GM19351 (cell line): ENCODE measurements around the gene SPEF1.

Experiments used
- ATAC-seq: cut with Tn5 transposase; IDR thresholded peaks from one replicate; pipeline ENCODE4 v1.9.1; 2021; ENCODE audit warnings: mild to moderate bottlenecking, moderate library complexity; ENCODE audit not compliant: unreplicated experiment

Gene SPEF1

GRCh38 chr20:3767427-3768341 lies 13.6 kb downstream of the SPEF1 start, which contains the start of gene ADISSP:
Gene ADISSP, minus strand, starts transcription at chr20:3767753. Its CDS starts 7,653 bp downstream, at chr20:3760100.
- ATAC-seq = peak; percentile 91

GRCh38 chr20:3767110-3767426 lies 14.2 kb downstream of the SPEF1 start:
- no peak for ATAC-seq

DNA sequence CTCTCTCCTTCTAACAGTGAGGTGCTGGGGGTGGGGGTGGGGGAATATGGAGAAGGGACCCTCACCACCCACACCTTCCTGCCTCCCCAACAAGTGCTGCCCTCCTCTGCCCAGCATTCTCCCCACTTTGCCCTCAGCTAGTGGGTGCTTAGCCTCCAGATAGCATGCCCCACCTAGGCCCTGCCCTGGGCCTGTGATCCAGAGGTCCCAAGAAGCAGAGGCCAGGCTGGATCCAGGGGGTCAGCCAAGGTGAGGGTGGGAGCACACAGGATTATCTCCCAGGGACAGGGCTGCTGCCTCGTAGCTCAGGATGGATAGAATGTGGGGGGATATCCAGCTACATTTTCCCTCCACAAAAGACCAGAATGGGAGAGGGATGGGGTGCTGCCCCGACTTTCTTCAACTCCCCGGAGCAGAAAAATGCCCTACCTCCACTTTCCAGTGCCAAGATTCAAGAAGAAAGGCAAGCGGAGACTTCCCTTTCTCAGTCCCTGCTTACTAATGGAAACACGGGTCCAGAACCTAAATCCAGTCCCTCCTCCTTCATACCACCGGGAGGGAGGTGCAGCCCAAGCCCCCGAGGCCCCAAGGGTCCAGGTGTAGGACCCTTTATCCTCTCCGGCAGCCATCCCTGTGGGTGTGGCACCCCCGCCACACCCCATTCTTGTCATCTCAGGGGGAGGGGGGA lies 14.7 kb downstream of the SPEF1 start:
- ATAC-seq = no peak

DNA sequence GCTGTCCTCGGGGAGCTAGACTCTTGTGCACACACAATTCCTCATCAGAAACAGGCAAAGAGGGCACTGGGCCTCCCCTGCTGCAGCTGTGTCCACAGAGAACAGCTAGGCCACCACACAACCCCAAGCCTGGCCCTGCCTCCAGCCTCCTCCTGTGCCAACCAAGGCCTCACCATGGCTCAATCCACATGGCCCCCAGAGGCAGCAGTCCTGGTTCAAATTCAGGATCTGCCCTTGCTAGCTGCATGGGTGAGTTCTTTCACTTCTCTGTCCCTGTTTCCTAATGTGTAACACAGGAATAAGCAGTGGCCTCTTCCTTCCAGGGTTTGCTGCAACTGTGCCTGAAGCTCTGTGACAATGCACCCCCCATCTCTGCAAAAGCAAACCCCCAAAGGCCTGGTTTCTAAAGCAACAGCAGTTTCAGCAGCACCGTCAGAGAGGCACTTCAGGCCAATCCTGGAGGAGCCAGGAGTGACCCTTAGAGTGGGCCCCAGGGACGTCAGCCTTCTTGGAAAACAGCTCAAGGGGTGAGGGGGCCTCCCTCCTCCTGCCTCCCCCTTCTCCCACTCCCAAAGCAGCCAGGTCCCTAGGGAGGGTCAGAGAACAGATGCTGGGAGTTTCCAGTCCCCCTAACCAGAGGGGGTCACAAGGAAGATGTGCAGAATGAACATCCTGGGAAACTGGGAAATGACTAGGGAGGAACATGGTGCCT lies 15.9 kb downstream of the SPEF1 start:
- no peak for ATAC-seq

DNA sequence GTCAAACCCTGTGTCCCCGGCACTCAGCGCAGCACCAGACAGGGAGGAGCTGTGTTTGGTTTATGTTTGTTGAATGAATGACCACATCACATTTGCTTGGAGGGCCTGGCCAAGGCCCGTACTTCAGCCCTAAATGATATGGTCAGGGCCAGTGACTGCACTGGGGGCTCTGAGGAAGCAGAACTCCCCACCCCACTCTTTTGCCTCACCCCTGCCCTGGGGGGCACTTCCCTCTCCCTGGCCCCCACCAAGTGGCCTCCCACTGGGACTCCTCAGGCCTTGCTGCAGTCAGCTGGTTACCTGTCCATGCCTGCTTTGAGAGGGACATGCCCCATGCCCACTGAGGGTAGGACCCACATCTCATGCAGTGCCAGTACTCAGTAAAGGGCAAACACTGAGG lies 16.6 kb downstream of the SPEF1 start:
- no peak for ATAC-seq

GRCh38 chr20:3763671-3764601 lies 17.3 kb downstream of the SPEF1 start:
- no peak for ATAC-seq

GRCh38 chr20:3760655-3761348 lies 20.4 kb downstream of the SPEF1 start:
- no peak for ATAC-seq

DNA sequence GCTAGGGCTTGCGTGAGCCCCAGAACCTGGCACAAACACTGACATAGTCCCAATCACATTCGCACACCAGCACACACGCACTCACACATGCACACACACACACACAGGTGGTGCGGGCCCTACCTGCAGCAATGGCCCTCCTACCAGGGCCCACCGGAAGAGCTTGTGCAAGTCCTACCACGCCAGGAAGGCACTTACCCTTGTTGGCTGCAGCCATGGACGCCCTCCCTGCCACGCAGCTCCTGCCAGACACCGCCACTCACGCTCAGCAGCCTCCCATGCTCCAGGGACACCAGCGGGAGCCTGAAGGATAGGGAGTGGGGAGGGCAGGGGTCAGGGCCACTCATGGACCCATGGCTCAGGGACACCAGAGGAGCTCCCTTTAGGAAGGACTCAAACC lies 21.4 kb downstream of the SPEF1 start:
- no peak for ATAC-seq

DNA sequence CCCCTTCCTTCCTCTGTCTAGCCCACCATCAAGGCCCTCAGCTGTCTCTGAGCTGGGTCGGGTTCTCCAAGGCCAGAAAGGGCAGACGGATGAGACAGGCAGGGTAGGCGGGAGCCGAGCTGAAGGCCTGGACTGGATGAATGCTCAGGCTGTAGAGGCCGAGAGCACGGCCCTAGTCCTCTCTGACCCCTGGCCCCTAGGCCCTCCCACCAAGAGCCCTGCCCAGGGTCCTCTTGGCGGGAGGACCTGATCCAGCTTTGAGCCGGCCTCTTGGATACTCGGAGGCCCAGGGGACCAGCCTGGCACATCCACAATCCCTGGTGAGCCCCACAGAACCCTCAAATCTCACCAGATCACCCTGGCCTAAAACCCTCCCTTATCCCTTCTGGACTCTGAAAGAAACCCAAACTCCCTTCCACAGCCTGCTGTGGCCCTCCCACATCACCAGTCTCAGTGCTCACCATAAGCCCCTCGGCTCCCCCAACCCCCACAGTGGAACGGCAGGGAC lies 21.9 kb downstream of the SPEF1 start:
- no peak for ATAC-seq

DNA sequence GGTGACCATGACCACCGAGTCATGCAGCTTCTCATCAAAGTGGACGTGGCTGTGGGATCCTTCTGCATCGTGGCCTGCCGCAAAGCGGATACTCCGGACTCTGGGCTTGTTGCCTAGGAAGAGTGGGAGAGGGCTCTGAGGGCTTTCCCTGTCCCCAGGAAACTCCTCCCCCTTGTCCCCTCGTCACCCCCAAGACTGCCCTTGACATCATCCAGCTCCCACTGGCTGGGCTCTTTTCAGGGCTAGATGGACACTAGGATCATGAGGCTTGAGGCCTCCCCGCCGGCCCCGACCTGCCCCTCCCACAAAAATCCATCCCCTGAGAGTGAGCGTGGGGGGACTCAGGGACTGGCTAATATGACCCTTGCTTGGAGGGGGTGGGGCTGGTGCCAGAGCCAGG lies 22.7 kb downstream of the SPEF1 start:
- ATAC-seq = no peak

GRCh38 chr20:3757268-3757667 lies 24.0 kb downstream of the SPEF1 start:
- ATAC-seq = no peak

DNA sequence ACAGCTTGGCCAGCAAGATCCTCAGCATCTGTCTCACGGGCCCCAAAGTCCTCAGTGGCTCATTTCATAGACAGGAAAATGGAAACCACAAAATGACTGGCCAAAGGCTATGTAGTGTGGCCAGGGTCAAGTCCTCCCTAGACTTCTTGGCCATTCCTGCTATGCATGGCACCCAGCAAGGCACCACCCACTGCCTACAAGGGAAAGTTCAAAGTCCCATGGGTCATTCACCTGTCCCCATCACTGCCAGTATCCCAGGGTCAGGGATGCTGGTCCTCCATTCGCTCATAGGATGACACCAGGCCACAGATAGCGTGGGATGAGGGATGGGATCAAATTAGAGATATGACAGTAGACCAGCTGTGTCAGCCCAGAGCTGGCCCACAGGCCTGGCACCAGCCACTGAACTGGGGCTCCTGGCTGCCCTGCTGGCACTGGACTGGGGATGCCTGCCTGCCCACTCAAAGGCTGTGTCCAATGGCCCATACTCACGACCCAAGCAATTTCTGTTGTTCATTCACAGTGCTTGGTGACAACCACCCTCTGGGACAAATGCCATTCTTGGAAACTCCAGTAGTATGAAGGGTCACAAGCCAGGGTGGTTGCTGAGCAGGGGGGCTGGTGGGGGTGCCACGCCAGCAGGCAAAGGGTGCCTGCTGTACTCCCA lies 25.3 kb downstream of the SPEF1 start:
- no peak for ATAC-seq

DNA sequence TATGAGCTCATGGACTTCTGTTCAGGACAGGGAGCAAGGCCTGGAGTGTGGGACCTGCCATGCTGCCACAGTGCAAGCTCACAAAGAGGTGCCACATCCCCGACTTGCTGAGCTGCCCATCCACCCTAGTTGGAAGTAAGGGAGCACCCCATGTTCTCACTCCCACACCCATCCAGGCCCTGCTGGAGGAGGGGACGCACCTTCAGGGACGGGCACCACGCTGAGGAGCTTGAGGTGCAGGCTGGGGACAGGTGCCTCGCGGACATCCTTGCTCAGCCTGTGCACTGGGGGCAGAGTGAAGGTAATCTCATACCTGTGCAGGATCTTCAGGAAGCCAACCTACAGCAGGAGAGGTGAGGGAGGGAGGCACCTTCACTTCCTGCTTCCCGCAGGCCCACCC lies 26.0 kb downstream of the SPEF1 start:
- no peak for ATAC-seq

DNA sequence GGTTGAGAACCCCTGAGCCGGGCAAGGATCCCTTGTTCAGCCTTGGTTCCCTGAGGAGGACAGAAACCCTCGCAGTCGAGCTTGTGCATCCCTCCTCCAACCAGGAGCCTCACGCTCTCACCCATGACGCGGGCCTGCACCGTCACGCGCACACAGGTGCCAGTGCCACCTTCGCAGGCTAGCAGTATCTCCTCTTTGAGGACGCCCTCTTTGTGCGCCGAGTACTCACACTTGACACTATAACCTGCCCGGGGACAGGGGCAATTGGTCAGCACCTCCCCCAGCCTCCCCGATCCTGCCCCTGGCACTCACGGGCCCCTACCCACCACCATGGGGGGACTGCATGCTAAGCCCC lies 27.0 kb downstream of the SPEF1 start:
- ATAC-seq = no peak

DNA sequence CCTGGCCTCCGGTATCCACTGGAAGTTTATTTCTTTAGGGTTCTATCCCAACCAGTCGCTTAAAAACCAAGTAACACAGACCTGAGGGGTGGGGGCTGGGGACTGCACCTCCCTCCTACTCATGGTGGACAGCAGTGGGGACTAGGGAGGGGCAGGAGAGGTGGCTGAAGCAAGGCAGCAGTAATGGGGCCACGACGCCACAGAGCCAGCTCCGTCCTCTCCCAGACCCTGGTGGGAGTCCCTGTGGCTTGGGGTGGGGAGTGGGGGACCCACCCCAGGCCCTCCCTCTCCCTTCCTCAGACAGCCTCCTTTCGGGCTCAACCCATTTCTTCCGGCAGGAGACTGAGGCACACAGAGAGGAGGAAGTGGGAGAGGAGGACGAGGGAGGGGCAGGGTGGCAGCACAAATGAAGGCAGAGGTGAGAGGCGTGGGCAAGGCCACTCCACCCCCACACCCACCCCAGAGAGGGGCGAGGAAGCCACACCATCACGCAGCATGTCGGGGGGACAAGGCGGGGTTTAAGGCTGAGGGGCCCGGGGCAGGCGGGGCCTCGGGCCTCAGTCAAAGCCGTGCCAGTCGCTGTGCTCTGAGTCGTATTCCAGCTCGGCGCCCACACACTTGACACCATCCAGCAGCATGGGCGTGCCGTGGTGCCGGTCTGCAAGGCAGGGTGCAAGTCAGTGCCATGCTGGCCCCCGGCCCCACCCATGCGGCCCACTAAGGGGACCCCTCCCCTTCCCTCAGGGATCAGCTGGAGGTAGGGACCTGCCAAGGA lies 27.6 kb downstream of the SPEF1 start:
- no peak for ATAC-seq

GRCh38 chr20:3753098-3753497 lies 28.1 kb downstream of the SPEF1 start:
- ATAC-seq = peak; percentile 58

DNA sequence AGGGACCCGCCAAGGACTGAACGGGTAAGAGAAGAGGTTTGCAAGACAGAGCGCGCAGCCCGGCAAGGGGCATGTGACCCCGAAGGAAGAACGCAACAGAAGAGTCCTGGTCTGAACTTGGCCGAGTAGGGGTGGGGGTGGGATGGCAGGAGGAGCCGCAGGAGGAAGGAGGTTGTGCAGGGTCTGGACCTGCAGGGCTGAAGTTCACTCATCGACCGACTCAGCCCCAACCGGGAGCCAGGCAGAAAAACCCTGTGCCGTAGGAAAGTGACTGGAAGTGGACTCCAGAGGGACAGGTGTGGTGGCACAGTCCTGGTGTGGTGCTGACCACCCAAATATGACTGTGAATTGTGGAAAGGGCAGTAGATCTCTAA lies 28.9 kb downstream of the SPEF1 start:
- ATAC-seq = no peak

DNA sequence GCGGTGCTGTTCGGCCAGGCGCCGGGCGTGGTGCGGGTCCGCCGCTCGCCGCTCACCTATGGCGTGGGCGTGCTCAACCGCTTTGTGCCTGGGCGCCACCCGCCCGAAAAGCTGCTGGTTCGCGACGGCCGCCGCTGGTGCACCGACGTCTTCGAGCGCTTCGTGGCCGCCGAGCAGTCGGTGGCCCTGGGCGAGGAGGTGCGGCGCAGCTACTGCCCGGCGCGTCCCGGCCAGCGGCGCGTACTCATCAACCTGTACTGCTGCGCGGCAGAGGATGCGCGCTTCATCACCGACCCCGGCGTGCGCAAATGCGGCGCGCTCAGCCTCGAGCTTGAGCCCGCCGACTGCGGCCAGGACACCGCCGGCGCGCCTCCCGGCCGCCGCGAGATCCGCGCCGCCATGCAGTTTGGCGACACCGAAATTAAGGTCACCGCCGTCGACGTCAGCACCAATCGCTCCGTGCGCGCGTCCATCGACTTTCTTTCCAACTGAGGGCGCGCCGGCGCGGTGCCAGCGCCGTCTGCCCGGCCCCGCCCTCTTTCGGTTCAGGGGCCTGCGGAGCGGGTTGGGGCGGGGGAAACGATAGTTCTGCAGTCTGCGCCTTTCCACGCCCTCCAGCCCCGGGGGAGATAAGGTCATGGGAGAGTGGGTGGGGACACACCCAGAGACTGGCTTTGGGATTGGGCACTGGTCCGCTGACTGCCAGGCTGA lies 29.4 kb downstream of the SPEF1 start:
- ATAC-seq = no peak
